IPS DF 4.7 (cell line): Measurements from ENCODE around the gene PDGFC.

Source experiments
- DNase-seq: peaks from one replicate; pipeline ENCODE4 v3.0.0-alpha.2; 2013; ENCODE audit warnings: low spot score; ENCODE audit errors: extremely low read depth

The PDGFC gene

GRCh38 chr4:156974264-156974663 lies 2.7 kb upstream of the PDGFC start:
- DNase-seq = no peak

- DNase-seq = no peak
Observed at GRCh38 chr4:156972379-156973015, 898 bp upstream of the PDGFC start.

- no peak for DNase-seq
Observed at GRCh38 chr4:156971165-156971675, 379 bp downstream of the PDGFC start.

- no peak for DNase-seq
Observed at GRCh38 chr4:156970501-156971164, 966 bp downstream of the PDGFC start.

GRCh38 chr4:156969911-156970310 lies 1.7 kb downstream of the PDGFC start:
- no peak for DNase-seq

GRCh38 chr4:156969101-156969500 lies 2.5 kb downstream of the PDGFC start:
- no peak for DNase-seq

- DNase-seq = no peak
Observed at GRCh38 chr4:156968479-156968984, 3.1 kb downstream of the PDGFC start.

- DNase-seq = no peak
Observed at GRCh38 chr4:156966836-156967235, 4.8 kb downstream of the PDGFC start.

GRCh38 chr4:156963419-156963818 lies 8.2 kb downstream of the PDGFC start:
- no peak for DNase-seq

GRCh38 chr4:156962528-156962974 lies 9.0 kb downstream of the PDGFC start:
- no peak for DNase-seq

GRCh38 chr4:156962058-156962358 lies 9.6 kb downstream of the PDGFC start:
- DNase-seq = no peak

- no peak for DNase-seq
Observed at GRCh38 chr4:156961196-156962057, 10.2 kb downstream of the PDGFC start.

- DNase-seq = no peak
Observed at GRCh38 chr4:156959298-156959702, 12.3 kb downstream of the PDGFC start.

GRCh38 chr4:156958276-156959074 lies 13.1 kb downstream of the PDGFC start:
- no peak for DNase-seq

- DNase-seq = no peak
Observed at GRCh38 chr4:156957556-156957955, 14.0 kb downstream of the PDGFC start.

GRCh38 chr4:156956826-156957368 lies 14.7 kb downstream of the PDGFC start:
- DNase-seq = no peak

GRCh38 chr4:156956359-156956758 lies 15.2 kb downstream of the PDGFC start:
- DNase-seq = no peak

- no peak for DNase-seq
Observed at GRCh38 chr4:156954587-156954986, 17.0 kb downstream of the PDGFC start.

GRCh38 chr4:156953951-156954350 lies 17.6 kb downstream of the PDGFC start:
- no peak for DNase-seq

- no peak for DNase-seq
Observed at GRCh38 chr4:156953001-156953400, 18.6 kb downstream of the PDGFC start.
